ENCODE results near the gene ARID1B.

DNA sequence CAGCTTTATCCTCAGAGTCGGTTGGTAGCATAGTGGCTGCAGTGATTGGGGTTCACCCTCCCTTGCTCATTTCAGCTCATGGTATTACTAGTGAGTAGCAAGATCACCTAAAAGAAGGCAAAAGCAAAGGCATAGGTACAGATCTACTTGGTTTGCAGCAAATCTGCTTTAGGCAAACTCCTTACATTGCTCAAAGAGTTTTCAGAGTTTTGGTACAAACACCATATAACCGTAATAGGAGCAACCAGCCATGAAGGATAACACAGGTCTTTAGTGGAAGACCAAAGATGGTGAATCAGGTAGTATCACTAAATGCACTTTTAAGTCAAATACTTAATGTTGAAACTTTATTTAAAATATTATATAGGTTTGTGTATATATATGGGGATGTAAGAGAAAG lies 172.9 kb downstream of the ARID1B start:
- TF ChIP-seq, protein P1, sequence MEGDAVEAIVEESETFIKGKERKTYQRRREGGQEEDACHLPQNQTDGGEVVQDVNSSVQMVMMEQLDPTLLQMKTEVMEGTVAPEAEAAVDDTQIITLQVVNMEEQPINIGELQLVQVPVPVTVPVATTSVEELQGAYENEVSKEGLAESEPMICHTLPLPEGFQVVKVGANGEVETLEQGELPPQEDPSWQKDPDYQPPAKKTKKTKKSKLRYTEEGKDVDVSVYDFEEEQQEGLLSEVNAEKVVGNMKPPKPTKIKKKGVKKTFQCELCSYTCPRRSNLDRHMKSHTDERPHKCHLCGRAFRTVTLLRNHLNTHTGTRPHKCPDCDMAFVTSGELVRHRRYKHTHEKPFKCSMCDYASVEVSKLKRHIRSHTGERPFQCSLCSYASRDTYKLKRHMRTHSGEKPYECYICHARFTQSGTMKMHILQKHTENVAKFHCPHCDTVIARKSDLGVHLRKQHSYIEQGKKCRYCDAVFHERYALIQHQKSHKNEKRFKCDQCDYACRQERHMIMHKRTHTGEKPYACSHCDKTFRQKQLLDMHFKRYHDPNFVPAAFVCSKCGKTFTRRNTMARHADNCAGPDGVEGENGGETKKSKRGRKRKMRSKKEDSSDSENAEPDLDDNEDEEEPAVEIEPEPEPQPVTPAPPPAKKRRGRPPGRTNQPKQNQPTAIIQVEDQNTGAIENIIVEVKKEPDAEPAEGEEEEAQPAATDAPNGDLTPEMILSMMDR (IDR thresholded peaks at IDR 0.05 in 8 of 11, conservative IDR thresholded peaks at IDR 0.05 in 3 of 11) = no peak
- TF ChIP-seq POLR2A (IDR thresholded peaks at IDR 0.05) (no peak), POLR2AphosphoS5 (IDR thresholded peaks at IDR 0.05) (no peak)
